Omental fat pad (tissue), 4 donors: ENCODE measurements around the gene POU6F2. TPM values are rescaled to one million over a fixed set of nuclear protein-coding genes. Genes with fewer than 3 reads are reported as not detected.

ENCODE experiments used
- ATAC-seq: fragments of 150-250 bp; one replicate; pipeline ENCODE4 v1.9.1; 2016; ENCODE audit warnings: mild to moderate bottlenecking, moderate library complexity; ENCODE audit not compliant: low FRiP score
- DNase-seq: peaks from one replicate; pipeline ENCODE4 v3.0.0-alpha.2; 2019; ENCODE audit warnings: low spot score
- CTCF ChIP-seq, 3 donors: fragments of 450-650 bp; IDR thresholded peaks; one replicate each; pipeline ENCODE4 v1.5.1; 2016 to 2017; ENCODE audit warnings: antibody characterized with exemption in 3 of 3, mild to moderate bottlenecking in 3 of 3, moderate library complexity in 2 of 3
- total RNA-seq, 4 donors: library from RNA; depleted of rRNA; stranded (reverse); fragments of >200 nt; gene quantifications; one replicate each; pipeline ENCODE4 v1.1.0, GENCODE V29; 2016

Gene POU6F2
- total RNA-seq, 4 donors from 2014 or later, result 0.12 to 0.56 (median 0.37) TPM; not detected in 1

DNA sequence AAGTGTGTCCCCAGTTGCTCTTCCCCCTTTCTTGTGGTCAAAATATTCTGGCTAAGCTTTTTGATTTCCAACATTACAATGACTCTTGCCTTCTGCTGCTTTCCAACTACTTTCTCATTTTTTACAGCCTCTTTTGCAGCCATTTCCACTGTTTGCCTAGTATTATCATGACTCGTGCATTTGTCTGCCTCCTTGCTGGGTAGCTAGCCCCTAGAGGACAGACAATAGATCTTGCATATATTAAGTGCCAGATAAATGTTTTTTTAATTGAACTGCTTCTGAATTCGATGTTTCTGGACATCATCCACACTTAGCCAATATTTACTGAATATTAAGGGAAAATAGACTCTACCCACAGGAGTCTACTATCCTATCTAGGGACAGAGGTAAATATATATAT is 124.5 kb downstream of the POU6F2 start:
- ATAC-seq, result no peak
- no peak for TF ChIP-seq CTCF (IDR thresholded peaks at IDR 0.05)
- DNase-seq, result no peak

GRCh38 chr7:39105720-39106119 is 128.0 kb downstream of the POU6F2 start:
- ATAC-seq (no peak), DNase-seq (no peak)
- no peak for TF ChIP-seq CTCF (IDR thresholded peaks at IDR 0.05)

DNA sequence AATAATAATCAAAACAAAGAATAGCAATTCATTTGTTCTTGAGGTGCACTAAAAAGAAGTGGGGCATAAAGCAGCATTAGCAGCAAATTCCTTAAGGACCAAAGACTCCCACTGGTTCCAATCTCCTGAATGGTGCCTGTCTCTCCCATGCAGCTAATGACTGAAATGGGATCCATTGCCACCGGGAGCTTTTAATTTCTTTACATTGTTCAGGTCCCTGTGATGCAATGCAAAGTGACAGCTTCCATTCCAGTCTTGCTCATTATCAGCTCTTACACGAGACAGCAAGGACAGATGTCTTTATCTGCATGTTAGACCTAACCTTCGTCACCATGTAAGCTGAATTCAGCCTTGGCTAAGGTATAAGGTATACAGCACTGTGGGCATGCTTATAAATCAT is 148.1 kb downstream of the POU6F2 start:
- DNase-seq, result no peak

DNA sequence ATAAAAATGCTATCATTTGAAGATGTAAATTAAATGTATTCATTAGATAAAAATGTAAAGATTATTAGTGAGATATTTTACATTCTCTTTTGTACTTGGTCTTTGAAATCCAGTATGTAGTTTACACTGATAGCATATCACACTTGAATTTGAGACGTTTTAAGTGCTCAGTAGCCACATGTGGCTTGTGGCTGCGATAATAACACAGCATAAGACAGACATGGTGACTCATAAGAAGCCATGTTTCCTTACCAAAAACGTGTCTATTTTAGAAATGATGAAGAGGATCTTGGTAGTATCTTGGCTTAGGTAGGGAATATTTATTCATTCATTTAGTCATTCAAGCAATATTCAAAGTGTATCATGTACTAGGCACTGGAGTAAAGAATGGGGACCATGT is 149.3 kb downstream of the POU6F2 start:
- no peak for DNase-seq
- no peak for ATAC-seq
- no peak for TF ChIP-seq CTCF (IDR thresholded peaks at IDR 0.05)

More for the DNA sequence above, 148.1 kb downstream of the POU6F2 start:
- TF ChIP-seq CTCF (IDR thresholded peaks at IDR 0.05), result no peak
- no peak for ATAC-seq

- no peak for DNase-seq
Observed at GRCh38 chr7:39128287-39128843, 150.7 kb downstream of the POU6F2 start.

GRCh38 chr7:39130274-39130673 is 152.6 kb downstream of the POU6F2 start:
- TF ChIP-seq CTCF (IDR thresholded peaks at IDR 0.05), result no peak
- ATAC-seq (no peak), DNase-seq (no peak)

More at GRCh38 chr7:39128287-39128843, 150.7 kb downstream of the POU6F2 start:
- TF ChIP-seq CTCF (IDR thresholded peaks at IDR 0.05), result no peak
- ATAC-seq, result no peak

GRCh38 chr7:39130857-39131526 is 153.3 kb downstream of the POU6F2 start:
- no peak for TF ChIP-seq CTCF (IDR thresholded peaks at IDR 0.05)
- no peak for ATAC-seq
- DNase-seq, result no peak
